Kidney epithelial cell (primary cell): Measurements from ENCODE around the gene KCNMA1. TPM values are rescaled to one million over a fixed set of nuclear protein-coding genes. Genes with fewer than 3 reads are reported as not detected.

Experiments used
- DNase-seq: peaks from one replicate; pipeline ENCODE4 v3.0.0-alpha.2; 2010; ENCODE audit warnings: low read depth
- H3K27me3 ChIP-seq: 2 replicates; pipeline ENCODE4 v1.6.0; 2011; ENCODE audit warnings: low read length; ENCODE audit not compliant: control insufficient read depth, insufficient read depth
- H3K36me3 ChIP-seq: 2 replicates; pipeline ENCODE4 v1.5.1; 2011; ENCODE audit warnings: low read length; ENCODE audit not compliant: control insufficient read depth, insufficient read depth
- H3K4me3 ChIP-seq: 2 replicates; pipeline ENCODE4 v1.5.1; 2011; ENCODE audit warnings: low read depth, mild to moderate bottlenecking, control low read depth, low read length
- total RNA-seq: library from RNA; depleted of rRNA; stranded (reverse); fragments of >200 nt; gene quantifications from 2 replicates; pipeline ENCODE4 v1.2.3, GENCODE V29; 2015
- TF ChIP-seq, protein P1 (sequence below): IDR thresholded peaks from 2 replicates; pipeline ENCODE4 v1.5.1; 2011; ENCODE audit warnings: mild to moderate bottlenecking, moderate library complexity, low read length, control low read depth, inconsistent platforms; ENCODE audit not compliant: insufficient read depth, poor library complexity, severe bottlenecking

Gene KCNMA1
- total RNA-seq, 1 donor from 2014 or later, result 18.9 TPM

DNA sequence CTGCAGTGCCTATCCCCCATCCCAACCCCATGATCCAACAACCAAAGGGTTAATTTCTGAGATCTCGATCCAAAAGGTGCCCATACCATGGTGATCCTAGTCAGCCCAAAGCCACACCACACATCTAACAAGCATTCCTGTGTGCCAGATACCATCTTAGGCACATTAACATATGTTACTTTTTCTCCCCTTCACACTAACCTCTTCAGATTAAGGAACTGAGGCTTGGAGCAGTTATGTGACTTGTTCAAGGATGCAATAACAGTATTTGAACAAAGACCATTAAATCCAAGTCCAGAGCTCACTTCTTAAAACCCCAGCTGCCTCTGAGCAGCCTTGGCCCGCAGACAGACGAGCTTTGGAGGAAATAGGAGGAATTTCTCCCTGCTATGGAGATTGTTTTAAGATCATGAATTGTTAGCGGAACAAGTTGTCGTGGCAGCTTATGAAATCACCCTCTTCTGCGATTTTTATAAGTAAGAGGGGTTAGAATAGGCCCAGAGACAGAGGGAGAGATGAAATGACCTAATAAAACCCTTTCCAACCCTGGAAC lies 327.2 kb downstream of the KCNMA1 start:
- no peaks in the 10 kb centered on the region for H3K27me3 ChIP-seq
- no peaks in the 10 kb centered on the region for H3K36me3 ChIP-seq
- no peak for DNase-seq
- no peak overlapping the region for H3K4me3 ChIP-seq
- TF ChIP-seq, protein P1, sequence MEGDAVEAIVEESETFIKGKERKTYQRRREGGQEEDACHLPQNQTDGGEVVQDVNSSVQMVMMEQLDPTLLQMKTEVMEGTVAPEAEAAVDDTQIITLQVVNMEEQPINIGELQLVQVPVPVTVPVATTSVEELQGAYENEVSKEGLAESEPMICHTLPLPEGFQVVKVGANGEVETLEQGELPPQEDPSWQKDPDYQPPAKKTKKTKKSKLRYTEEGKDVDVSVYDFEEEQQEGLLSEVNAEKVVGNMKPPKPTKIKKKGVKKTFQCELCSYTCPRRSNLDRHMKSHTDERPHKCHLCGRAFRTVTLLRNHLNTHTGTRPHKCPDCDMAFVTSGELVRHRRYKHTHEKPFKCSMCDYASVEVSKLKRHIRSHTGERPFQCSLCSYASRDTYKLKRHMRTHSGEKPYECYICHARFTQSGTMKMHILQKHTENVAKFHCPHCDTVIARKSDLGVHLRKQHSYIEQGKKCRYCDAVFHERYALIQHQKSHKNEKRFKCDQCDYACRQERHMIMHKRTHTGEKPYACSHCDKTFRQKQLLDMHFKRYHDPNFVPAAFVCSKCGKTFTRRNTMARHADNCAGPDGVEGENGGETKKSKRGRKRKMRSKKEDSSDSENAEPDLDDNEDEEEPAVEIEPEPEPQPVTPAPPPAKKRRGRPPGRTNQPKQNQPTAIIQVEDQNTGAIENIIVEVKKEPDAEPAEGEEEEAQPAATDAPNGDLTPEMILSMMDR, result no peak

DNA sequence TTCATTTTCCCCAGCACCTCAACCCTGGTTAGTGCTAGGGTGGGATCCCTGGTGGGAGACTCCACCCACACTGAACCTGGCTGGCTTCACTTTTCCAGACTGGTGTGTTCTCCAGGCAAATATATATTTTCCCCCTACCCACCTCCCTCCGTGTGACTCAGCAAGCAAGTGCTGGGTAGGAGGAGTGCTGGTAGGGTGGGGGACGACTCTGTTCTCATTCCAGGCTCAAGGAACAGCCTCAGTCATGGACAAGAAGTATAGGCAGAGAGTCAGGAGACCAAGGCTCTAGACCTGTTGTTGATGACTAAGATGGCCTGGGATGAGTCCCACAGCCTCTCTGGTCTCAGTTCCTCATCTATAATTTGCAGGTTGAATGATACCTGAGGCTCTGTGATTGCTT lies 328.1 kb downstream of the KCNMA1 start:
- Histone ChIP-seq H3K36me3 (no peaks in the 10 kb centered on the region), H3K27me3 (no peaks in the 10 kb centered on the region), H3K4me3 (no peak overlapping the region)
- DNase-seq, result no peak
- TF ChIP-seq, protein P1, result no peak

DNA sequence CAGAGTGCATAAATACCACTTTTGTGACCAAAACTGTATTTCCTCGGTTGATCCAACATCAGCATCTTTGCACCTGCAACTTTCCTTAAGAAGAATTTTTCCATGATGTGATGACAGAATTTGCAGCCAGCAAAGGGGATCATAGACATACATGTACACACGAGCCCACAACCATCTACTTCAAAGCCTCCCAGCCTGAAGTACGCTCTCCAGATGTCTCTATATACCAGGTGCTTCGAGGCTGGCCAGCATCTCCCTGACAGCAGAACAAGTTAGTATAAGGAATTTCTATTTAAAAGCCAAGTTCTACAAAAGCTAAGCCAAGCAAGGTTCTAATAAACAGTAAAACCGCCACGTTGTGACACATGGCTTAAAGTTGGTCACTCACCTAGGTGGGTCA lies 328.5 kb downstream of the KCNMA1 start:
- no peak overlapping the region for H3K4me3 ChIP-seq
- DNase-seq, result no peak
- H3K36me3 ChIP-seq, result no peaks in the 10 kb centered on the region
- no peaks in the 10 kb centered on the region for H3K27me3 ChIP-seq
- TF ChIP-seq, protein P1, result no peak

DNA sequence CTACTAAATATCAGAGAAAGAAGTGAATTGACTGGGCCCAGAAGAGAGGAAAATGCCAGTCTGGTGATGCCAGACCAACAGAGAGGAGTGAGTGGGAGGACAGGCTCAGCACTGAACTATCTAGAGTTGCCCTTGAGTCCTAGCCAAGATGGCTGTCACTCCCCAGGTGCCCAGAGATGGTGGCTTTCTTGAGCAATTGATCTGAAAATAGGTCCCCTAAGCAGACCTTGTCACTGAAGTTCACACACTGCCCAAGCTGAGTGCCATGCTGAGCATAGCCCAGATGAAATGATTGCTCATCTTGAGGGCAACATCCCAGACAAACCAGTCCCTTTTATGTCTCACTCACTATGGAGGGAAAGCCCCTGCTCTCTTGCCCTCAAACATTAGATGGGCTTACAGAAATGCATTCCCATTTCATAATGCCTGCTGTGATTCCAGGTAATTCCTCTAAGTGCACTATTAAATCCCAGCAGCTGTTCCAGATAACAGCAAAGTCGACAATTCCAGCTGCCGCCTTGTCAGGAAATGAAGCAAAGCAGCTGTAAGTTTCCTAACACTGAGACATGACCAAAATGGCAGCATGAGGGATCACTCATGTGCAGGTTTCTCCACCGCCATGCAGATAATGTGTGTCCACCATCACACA lies 329.4 kb downstream of the KCNMA1 start:
- Histone ChIP-seq H3K36me3 (no peaks in the 10 kb centered on the region), H3K27me3 (no peaks in the 10 kb centered on the region), H3K4me3 (no peak overlapping the region)
- DNase-seq, result no peak
- TF ChIP-seq, protein P1, result no peak

DNA sequence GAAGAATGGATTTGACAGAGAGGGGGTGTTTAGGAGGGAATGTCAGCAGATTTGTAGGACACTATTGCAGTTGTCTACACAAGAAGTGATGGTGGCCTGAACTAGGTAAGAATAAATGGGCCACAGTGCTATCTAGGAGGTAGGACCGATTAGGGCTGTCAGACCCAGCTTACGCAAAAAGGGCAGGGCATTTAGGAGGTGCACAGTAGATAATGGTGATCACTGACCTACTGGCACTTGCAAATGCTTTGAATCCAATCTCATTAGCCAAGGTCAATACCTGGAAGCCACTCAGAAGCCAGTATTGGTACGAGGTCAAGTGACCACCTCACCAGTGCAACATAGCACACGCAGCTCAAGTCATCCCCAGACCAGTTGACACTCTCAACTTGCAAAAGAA lies 330.9 kb downstream of the KCNMA1 start:
- TF ChIP-seq, protein P1, result no peak

More for the DNA sequence above, 330.9 kb downstream of the KCNMA1 start:
- H3K27me3 ChIP-seq, result no peaks in the 10 kb centered on the region
- DNase-seq, result no peak
- no peaks in the 10 kb centered on the region for H3K36me3 ChIP-seq
- no peak overlapping the region for H3K4me3 ChIP-seq
